HG02678 (cell line): ENCODE data around the gene FAM209B.
"Not testable (repeated sequence)": the region's sequence is repeated elsewhere in the genome, so short reads cannot be mapped to it uniquely, and the experiment has no call there.

ENCODE experiments used
- ATAC-seq: cut with Tn5 transposase; IDR thresholded peaks from one replicate; pipeline ENCODE4 v1.9.1; 2021; ENCODE audit warnings: mild to moderate bottlenecking, moderate library complexity; ENCODE audit not compliant: unreplicated experiment

The FAM209B gene

GRCh38 chr20:56532946-56533345 is at the start of gene FAM209B:
Gene FAM209B, plus strand, starts transcription at chr20:56533246. Its CDS starts 96 bp downstream, at chr20:56533342.
- ATAC-seq: not testable (repeated sequence)

- no peak for ATAC-seq
Measured at GRCh38 chr20:56483970-56484369, 49.1 kb upstream of the FAM209B start.

- no peak for ATAC-seq
Measured at GRCh38 chr20:56487216-56487615, 45.8 kb upstream of the FAM209B start.

GRCh38 chr20:56488566-56488965 is 44.5 kb upstream of the FAM209B start:
- no peak for ATAC-seq

DNA sequence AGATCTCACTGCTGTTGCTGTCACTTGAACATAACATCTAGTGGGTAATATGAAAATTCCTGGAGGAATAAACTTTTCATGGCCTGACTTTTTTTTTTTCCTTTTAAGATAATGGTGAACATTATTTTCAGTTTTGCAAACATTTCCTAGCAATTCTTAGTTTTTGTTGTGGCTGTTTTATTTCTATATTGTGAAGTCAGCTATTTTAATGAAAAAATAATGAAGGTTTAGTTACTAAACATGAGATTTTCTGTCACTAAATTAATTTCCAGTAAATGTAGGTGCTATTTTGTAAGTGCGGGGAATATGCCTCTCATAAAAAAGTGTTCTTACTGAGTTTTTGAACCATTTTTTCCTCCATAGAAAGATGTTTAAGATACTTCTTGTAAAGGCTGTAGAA is 31.9 kb upstream of the FAM209B start:
- no peak for ATAC-seq

GRCh38 chr20:56503916-56504315 is 29.1 kb upstream of the FAM209B start:
- ATAC-seq: no peak

DNA sequence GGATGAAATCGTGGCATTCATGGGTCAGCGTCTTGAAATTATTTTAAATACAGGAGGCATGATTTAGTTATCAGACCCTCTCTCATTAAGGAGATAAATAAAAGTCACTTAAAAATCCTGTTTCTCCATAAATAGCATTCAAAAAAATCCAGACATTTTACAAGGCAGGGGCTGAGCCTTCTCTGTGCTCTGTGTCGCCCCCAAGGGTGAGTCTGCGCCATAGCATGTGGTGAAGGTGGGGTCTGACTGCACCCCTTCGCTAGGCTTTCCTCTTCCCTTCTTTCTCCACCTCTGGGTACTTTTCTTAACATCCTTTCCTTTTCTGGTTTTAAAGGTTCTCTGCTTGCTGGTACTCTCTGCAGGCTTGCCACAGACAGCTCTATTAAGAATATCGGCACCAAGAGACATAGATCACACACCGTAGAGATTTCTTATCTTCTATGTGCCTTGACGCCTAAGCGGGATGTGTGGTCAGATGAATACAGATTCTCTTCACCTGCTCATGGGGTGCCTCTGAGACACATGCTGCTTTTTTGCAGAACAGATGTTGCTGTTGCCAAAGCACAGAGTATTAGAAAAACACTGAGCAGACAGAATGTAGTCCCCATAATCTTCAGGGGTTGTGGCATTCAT is 28.6 kb upstream of the FAM209B start:
- no peak for ATAC-seq

GRCh38 chr20:56506103-56506502 is 26.9 kb upstream of the FAM209B start:
- no peak for ATAC-seq

GRCh38 chr20:56511926-56512325 is 21.1 kb upstream of the FAM209B start:
- ATAC-seq: no peak

GRCh38 chr20:56513161-56514150 is 19.6 kb upstream of the FAM209B start:
- no peak for ATAC-seq

DNA sequence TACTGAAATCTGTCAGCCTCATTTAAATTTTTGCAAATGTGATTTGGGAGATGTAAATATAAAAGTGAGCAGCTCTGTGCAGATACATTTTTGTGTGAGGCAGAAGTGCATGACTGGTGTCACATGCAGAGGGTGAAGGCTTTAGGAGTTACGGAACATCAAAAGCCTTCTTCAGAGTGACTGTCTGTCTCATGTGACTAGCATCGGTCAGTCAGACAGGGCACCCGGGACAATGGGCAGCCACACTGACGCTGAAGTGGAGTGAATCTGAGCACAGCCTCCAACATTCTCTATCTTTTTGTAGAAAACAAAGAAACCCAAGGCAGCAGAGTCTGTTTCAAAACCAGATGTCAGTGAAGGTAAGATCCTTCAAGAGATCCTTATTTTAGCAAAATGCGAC is 16.4 kb upstream of the FAM209B start:
- no peak for ATAC-seq

DNA sequence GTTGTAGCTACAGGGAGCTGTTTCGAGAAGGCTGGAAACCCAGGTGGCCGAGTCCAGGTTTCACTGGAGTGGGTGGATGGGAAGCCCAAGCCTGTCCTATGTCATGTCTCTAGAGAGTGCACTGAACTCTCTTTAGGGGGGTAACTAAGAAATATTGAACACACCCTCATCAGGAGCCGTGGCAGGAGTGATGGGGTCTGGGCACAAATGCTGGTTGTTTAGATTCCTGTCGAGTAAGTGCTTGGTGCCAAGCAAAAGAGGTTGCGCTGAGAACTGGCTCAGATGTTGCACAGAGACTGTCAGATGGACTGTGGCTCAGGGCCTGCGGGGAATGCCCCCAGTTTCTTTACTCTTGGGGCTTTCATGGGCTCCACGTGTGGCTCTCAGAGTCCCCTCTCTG is 15.8 kb upstream of the FAM209B start:
- ATAC-seq: no peak

- no peak for ATAC-seq
Measured at GRCh38 chr20:56517641-56518040, 15.4 kb upstream of the FAM209B start.

DNA sequence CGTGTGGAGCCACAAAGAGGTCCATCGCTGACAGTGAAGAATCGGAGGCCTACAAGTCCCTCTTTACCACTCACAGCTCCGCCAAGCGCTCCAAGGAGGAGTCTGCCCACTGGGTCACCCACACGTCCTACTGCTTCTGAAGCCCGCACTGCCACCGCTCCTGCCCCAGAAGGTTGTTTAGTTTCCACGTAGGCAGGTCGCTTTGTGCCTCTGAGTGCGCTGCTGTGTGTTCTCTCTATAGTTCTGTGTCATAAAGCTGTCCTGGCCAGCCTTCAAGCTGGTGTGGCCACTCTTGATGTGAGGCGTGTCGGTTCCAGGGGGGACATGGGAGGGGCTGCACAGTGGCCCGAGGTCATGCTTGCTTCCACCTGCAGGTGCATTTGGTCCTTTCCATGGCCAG is 14.9 kb upstream of the FAM209B start:
- no peak for ATAC-seq

DNA sequence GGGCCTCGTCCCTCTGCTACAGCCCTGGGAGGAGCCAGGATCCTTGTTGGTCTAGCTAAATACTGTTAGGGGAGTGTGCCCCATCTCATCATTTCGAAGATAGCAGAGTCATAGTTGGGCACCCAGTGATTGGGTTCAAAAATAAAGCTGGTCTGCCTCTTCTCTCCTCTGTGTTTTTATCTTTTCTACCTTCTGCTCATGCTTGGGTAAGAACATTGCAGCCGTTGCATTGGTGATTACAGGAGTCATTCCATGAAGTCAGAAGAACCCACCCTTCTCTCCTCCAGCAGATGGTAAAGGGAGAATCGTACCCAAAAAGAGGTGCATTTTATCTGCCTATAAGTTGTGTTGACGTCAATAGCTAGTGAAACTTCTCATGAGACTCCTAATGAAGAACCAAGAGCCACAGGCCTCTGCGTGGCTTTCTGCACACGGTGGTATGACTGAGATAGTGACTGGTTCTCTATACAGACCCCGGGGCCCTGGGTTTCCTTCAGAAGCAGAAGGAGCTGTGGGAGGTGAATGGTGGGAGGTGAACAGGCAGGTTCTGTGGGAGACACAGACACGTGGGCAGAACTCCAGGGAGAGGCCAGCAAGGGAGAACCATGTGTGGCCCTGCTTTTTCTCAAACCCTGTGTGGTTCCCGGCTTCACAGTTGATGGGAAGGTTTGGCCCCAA is 14.2 kb upstream of the FAM209B start:
- no peak for ATAC-seq

- ATAC-seq: no peak
Measured at GRCh38 chr20:56519551-56519950, 13.5 kb upstream of the FAM209B start.

DNA sequence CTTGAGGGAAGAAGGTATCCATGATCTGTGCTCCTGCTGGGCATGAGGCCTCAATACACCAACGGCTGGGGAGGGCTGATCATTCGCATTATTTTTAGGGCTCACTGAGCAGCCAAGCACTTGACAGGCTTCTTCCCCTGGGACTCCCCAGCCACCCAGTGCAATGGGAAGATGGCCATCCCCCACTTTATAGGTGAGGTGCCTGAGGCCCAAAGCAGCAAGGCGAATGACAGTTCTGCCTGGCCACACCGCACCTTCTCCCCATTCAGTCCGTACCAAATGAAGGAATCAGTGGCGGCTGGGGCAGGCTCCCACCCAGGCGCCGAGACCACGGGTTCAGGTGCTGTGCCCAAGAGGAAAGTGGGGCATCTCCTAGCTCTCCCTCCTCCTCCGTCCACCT is 12.9 kb upstream of the FAM209B start:
- no peak for ATAC-seq

- not testable (repeated sequence) for ATAC-seq
Measured at GRCh38 chr20:56520746-56521354, 12.2 kb upstream of the FAM209B start.

- no peak for ATAC-seq
Measured at GRCh38 chr20:56522311-56522710, 10.7 kb upstream of the FAM209B start.

DNA sequence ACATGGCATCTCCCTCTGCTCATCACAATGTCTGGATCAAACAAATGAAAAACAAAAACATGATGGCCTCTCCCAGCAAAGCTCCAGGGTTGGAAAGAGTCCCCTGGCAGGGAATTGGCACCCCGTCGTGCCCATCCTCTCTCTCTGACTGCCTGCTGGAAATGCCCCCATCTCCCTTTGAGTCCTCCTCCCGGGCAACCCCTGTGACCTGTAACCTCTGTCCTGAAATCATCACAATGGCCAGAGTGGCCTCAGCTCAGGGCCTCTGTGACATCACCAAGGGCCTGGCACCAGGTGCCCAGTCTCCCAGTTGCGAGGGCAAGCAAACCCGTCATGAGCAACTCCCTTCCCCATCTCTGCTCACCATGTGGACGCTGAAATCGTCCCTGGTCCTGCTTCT is 8.6 kb upstream of the FAM209B start, which contains the start of gene FAM209A:
Gene FAM209A, plus strand, starts transcription at position 301 of the 400 bp plus-strand sequence. Its CDS starts 65 bp downstream, at position 366.
- ATAC-seq: not testable (repeated sequence)

DNA sequence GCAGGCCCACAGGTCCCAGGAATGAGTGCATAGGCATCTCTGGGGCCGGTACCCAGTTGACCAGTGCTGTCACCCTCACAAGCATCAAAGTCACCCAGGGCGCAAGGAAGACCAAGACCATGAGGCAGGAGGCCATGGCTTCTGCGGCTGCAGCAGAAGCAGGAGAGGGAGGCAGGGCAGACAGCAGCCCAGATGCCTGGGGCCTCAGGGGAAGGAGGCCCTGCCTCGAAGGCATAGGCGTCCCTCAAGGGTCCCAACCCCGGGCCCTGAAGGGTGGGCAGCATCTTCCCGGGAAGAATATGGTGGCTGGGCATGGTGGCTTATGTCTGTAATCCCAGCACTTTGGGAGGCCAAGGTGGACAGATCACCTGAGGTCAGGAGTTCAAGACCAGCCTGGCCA is 5.5 kb upstream of the FAM209B start:
- ATAC-seq: no peak
